Gastroesophageal sphincter (tissue), 4 donors: ENCODE results near the gene KCTD12. TPM values are rescaled to one million over a fixed set of nuclear protein-coding genes. Genes with fewer than 3 reads are reported as not detected.
A peak's percentile ranks its signal among the peaks of the same experiment; 100 is the strongest.

ENCODE experiments used
- ATAC-seq: fragments of 150-250 bp; one replicate; pipeline ENCODE4 v1.9.1; 2016; ENCODE audit warnings: mild to moderate bottlenecking, moderate library complexity
- H3K27ac ChIP-seq, 4 donors: fragments of 200-600 bp; sonication (generic) in 3 of 4; 1 replicate in 3 of 4; 2 replicates in 1 of 4; pipeline ENCODE4 v1.5.1; 2016 to 2019
- H3K27me3 ChIP-seq: fragments of 200-600 bp; sonication (generic); one replicate; pipeline ENCODE4 v1.5.1; 2019
- H3K36me3 ChIP-seq, 2 donors: fragments of 200-600 bp; sonication (generic); one replicate each; pipeline ENCODE4 v1.5.1; 2019; ENCODE audit warnings: control low read depth in 1 of 2
- H3K4me1 ChIP-seq, 3 donors: fragments of 200-600 bp; sonication (generic); 1 replicate in 2 of 3; 2 replicates in 1 of 3; pipeline ENCODE4 v1.5.1; 2016 to 2019; ENCODE audit warnings: control low read depth in 2 of 3
- H3K4me3 ChIP-seq, 2 donors: fragments of 200-600 bp; sonication (generic); one replicate each; pipeline ENCODE4 v1.5.1; 2019; ENCODE audit warnings: mild to moderate bottlenecking in 1 of 2, moderate library complexity in 1 of 2
- H3K9me3 ChIP-seq, 3 donors: fragments of 200-600 bp; sonication (generic); one replicate each; pipeline ENCODE4 v1.5.1; 2017 to 2019; ENCODE audit warnings: control low read depth in 2 of 3
- CTCF ChIP-seq, 4 experiments: fragments of 200-600 bp in 2 of 4; fragments of 450-650 bp in 2 of 4; sonication (generic) in 1 of 4; IDR thresholded peaks; one replicate each; pipeline ENCODE4 v1.5.1; 2017 to 2019; ENCODE audit warnings: antibody characterized with exemption in 4 of 4, mild to moderate bottlenecking in 2 of 4, moderate library complexity in 2 of 4
- EP300 ChIP-seq: sonication (generic); formaldehyde crosslinking; IDR thresholded peaks from one replicate; pipeline ENCODE4 v1.6.1; 2017; ENCODE audit warnings: antibody characterized with exemption, mild to moderate bottlenecking
- POLR2A ChIP-seq, 2 donors: fragments of 450-650 bp; IDR thresholded peaks; one replicate each; pipeline ENCODE4 v1.6.1; 2017; ENCODE audit warnings: antibody characterized with exemption in 2 of 2, mild to moderate bottlenecking in 2 of 2, moderate library complexity in 1 of 2
- POLR2AphosphoS5 ChIP-seq: sonication (generic); formaldehyde crosslinking; IDR thresholded peaks from one replicate; pipeline ENCODE4 v1.6.1; 2017; ENCODE audit warnings: antibody characterized with exemption
- WGBS, 2 donors: methylation state at CpG; one replicate each; pipeline ENCODE4 v1.1.5; 2018; ENCODE audit warnings: low coverage in 1 of 2; 5-methylcytosine and 5-hydroxymethylcytosine counted together
- total RNA-seq, 4 donors: library from RNA; depleted of rRNA; stranded (reverse); fragments of >200 nt; gene quantifications; one replicate each; pipeline ENCODE4 v1.1.0, GENCODE V29; 2016

The KCTD12 gene
- total RNA-seq, 4 donors from 2014 or later, result 88.9 to 192 (median 128) TPM

DNA sequence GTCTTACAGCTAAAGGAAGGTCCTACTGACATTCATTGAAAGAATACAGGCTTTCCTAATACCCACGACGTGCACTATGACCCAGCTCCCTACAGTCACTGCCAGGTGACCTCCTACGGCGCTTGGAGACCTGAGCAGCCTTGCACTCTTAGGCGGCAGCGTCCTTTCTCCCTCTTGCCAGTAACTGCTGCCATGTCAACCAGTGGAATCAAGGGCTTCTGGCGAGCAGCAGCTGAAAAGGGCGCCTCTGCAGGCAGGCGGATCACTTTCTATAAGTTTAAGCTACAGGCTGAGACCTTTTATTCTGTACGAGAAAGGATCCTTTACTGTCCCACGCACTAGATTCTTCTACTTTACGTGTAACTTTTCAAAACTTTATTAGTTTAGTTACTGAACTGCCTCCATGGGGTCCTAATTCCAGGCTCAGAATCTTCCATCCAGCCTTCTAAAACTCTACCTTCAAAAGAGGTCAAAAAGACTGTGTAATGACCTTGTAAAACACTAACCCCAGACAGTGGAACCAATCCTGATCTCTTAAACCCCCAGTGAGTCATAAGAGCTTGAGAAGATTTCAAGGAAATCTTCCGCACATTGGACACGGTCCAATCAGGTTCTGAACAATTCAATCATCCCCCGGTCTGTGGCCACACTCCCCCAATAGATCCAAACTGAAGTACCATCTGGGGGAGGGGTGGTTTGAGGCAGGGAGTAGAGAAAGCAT is 1.9 kb downstream of the KCTD12 start:
- Histone ChIP-seq H3K9me3 (no peaks in the 10 kb centered on the region), H3K4me3 (peak overlapping the region; percentile 57 to 95), H3K36me3 (no peaks in the 10 kb centered on the region), H3K27ac (peak overlapping the region; percentile 45 to 95 (median 92)), H3K27me3 (no peaks in the 10 kb centered on the region), H3K4me1 (peaks cover 0 to 69% (median 0%) of the 10 kb centered on the region in 3 donors)
- TF ChIP-seq POLR2A (IDR thresholded peaks at IDR 0.05), result no peak
- TF ChIP-seq CTCF (IDR thresholded peaks at IDR 0.05), result peak; percentile 7 to 50 (median 40)
- WGBS, 2 donors, result 4 to 11% methylated on average over 12 of the region's 15 CpGs
- no peak for ATAC-seq

- peak overlapping the region in 3 of 4 donors; percentile 89 to 95 (median 95) for H3K27ac ChIP-seq
- H3K4me3 ChIP-seq, result peak overlapping the region; percentile 57 to 95
- no peak for TF ChIP-seq POLR2A (IDR thresholded peaks at IDR 0.05)
- TF ChIP-seq EP300, result no peak
- no peak for TF ChIP-seq POLR2AphosphoS5
- no peak for TF ChIP-seq CTCF (IDR thresholded peaks at IDR 0.05)
- peaks cover 0 to 76% (median 0%) of the 10 kb centered on the region in 3 donors for H3K4me1 ChIP-seq
- WGBS, 2 donors, result 22 to 33% methylated on average over 3 of the region's 3 CpGs
- no peaks in the 10 kb centered on the region for H3K36me3 ChIP-seq
- H3K27me3 ChIP-seq, result no peaks in the 10 kb centered on the region
- no peak for ATAC-seq
- H3K9me3 ChIP-seq, result no peaks in the 10 kb centered on the region
Measured at GRCh38 chr13:76883236-76883635, 3.0 kb downstream of the KCTD12 start.

GRCh38 chr13:76882431-76882830 is 3.8 kb downstream of the KCTD12 start:
- 25 to 69% methylated on average over 3 to 4 of the region's 4 CpGs for WGBS, 2 donors
- Histone ChIP-seq H3K4me1 (peaks cover 0 to 68% (median 0%) of the 10 kb centered on the region in 3 donors), H3K27me3 (no peaks in the 10 kb centered on the region), H3K4me3 (peak overlapping the region; percentile 7 to 95), H3K36me3 (no peaks in the 10 kb centered on the region), H3K27ac (peak overlapping the region in 3 of 4 donors; percentile 51 to 95 (median 89)), H3K9me3 (no peaks in the 10 kb centered on the region)
- ATAC-seq, result no peak
- TF ChIP-seq CTCF (IDR thresholded peaks at IDR 0.05) (no peak), POLR2AphosphoS5 (peak; percentile 9), POLR2A (IDR thresholded peaks at IDR 0.05) (no peak), EP300 (no peak)

DNA sequence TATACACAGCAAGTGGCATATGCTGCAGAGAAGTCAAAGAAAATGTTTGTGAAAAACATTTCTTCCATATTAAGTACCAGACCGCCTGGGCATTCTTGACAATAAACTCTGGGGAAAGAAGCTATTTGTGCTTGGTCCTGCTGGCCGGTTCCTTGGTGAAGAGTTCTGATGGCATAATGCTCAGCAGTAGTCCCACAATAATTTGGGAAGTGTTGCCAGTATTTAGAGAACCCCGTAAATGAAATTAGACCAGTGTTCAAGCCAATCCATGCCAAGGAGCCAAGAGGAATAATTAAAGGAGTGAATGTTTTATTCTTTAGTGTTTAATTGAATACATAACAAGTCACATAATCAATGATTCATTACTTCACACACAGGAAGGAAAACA is 6.3 kb downstream of the KCTD12 start:
- WGBS, 2 donors, result 50 to 62% methylated on average over 2 to 3 of the region's 3 CpGs
- H3K4me3 ChIP-seq, result no peak overlapping the region

More for the DNA sequence above, 6.3 kb downstream of the KCTD12 start:
- peaks cover 0 to 62% (median 0%) of the 10 kb centered on the region in 3 donors for H3K4me1 ChIP-seq
- H3K27me3 ChIP-seq, result no peaks in the 10 kb centered on the region
- TF ChIP-seq POLR2AphosphoS5, result no peak
- TF ChIP-seq POLR2A (IDR thresholded peaks at IDR 0.05), result no peak
- TF ChIP-seq CTCF (IDR thresholded peaks at IDR 0.05), result no peak
- no peak for TF ChIP-seq EP300
- ATAC-seq, result no peak
- H3K36me3 ChIP-seq, result no peaks in the 10 kb centered on the region
- no peaks in the 10 kb centered on the region for H3K9me3 ChIP-seq
- H3K27ac ChIP-seq, result peak overlapping the region; percentile 47 to 71 (median 64)
